Measurements from ENCODE around the gene SCP2D1. TPM values are rescaled to one million over a fixed set of nuclear protein-coding genes. Genes with fewer than 3 reads are reported as not detected.

SCP2D1 gene
- not detected in 2 replicates for total RNA-seq

GRCh38 chr20:18813483-18813882, at the start of gene SCP2D1:
TSS of gene SCP2D1 (plus strand) at chr20:18813783. CDS start at chr20:18813816, 33 bp downstream.

Other genes starting within 250 kb of the SCP2D1 start
- gene SMIM26, start 246.4 kb upstream of the SCP2D1 start, total RNA-seq = 39.4 and 80.5 TPM in 2 replicates
- gene DTD1, start 225.7 kb upstream of the SCP2D1 start, total RNA-seq = 63.7 and 70.4 TPM in 2 replicates

Data from placental pericyte (primary cell).